ENCODE measurements around the gene C9.
"Not testable (repeated sequence)": the region's sequence is repeated elsewhere in the genome, so short reads cannot be mapped to it uniquely, and the experiment has no call there.

C9 gene

GRCh38 chr5:39323542-39323941 lies 40.8 kb downstream of the C9 start:
- DNase-seq (ENCODE audit: extremely low read depth, insufficient read length): no peak
- Histone ChIP-seq H3K36me3 (ENCODE audit: control insufficient read depth, insufficient read depth, low read length) (no peaks in the 10 kb centered on the region), H3K27me3 (replicated peaks; ENCODE audit: control insufficient read depth, insufficient read depth, low read length) (no peaks in the 10 kb centered on the region), H3K4me3 (replicated peaks; ENCODE audit: low read depth, low read length) (no peak overlapping the region)
- no peak for TF ChIP-seq CTCF (IDR thresholded peaks at IDR 0.05; ENCODE audit: insufficient read depth, low read length, poor library complexity, severe bottlenecking)

- no peaks in the 10 kb centered on the region for H3K27me3 ChIP-seq (replicated peaks; ENCODE audit: control insufficient read depth, insufficient read depth, low read length)
- no peak for DNase-seq (ENCODE audit: extremely low read depth, insufficient read length)
- no peak overlapping the region for H3K4me3 ChIP-seq (replicated peaks; ENCODE audit: low read depth, low read length)
- no peak for TF ChIP-seq CTCF (IDR thresholded peaks at IDR 0.05; ENCODE audit: insufficient read depth, low read length, poor library complexity, severe bottlenecking)
- no peaks in the 10 kb centered on the region for H3K36me3 ChIP-seq (ENCODE audit: control insufficient read depth, insufficient read depth, low read length)
Observed at GRCh38 chr5:39319395-39319794, 44.9 kb downstream of the C9 start.

GRCh38 chr5:39316464-39316863 lies 47.8 kb downstream of the C9 start:
- H3K4me3 ChIP-seq (replicated peaks; ENCODE audit: low read depth, low read length); H3K27me3 ChIP-seq (replicated peaks; ENCODE audit: control insufficient read depth, insufficient read depth, low read length); DNase-seq (ENCODE audit: extremely low read depth, insufficient read length); H3K36me3 ChIP-seq (ENCODE audit: control insufficient read depth, insufficient read depth, low read length): not testable (repeated sequence)

DNA sequence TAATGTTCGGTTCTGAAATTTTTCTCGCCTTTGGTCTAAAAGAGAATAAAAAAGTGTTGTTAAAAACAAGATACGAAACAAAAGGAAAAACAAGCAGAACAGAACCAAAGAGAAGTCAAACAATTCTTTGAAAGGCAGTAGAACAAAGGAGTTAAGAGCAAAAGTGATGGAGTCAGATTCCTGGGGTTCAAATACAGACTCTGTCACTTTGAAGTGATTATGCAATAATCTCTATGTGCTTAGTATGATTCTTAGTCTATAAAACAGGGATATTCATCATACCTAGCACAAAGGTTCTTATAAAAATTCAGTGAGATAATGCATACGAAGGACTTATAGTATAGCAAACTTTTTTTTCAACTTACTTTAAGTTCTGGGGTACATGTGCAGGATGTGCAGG lies 48.3 kb downstream of the C9 start:
- TF ChIP-seq CTCF (IDR thresholded peaks at IDR 0.05; ENCODE audit: insufficient read depth, low read length, poor library complexity, severe bottlenecking): no peak
- H3K4me3 ChIP-seq (replicated peaks; ENCODE audit: low read depth, low read length): no peak overlapping the region
- no peaks in the 10 kb centered on the region for H3K36me3 ChIP-seq (ENCODE audit: control insufficient read depth, insufficient read depth, low read length)
- no peak for DNase-seq (ENCODE audit: extremely low read depth, insufficient read length)
- no peaks in the 10 kb centered on the region; the same call in 1 of the 2 replicates for H3K27me3 ChIP-seq (replicated peaks; ENCODE audit: control insufficient read depth, insufficient read depth, low read length)

DNA sequence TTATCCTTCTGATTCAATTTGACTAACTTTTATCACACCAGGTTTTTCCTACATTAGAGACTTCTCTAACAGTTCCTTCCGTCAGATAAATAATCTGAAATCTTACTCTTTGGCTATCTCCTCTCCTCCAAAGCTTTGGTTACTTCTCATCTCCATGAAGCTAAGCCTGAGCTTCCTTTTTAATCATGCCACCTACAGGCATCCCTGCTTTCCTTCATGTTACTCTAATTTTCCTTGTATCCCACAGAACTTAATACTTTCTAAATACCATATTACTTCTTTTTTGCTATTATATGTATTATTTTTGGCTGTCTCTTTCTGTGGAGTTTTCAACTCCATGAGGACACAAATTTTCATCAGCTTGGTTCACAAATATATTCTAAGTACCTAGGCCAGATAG lies 49.7 kb downstream of the C9 start:
- Histone ChIP-seq H3K4me3 (replicated peaks; ENCODE audit: low read depth, low read length) (no peak overlapping the region), H3K27me3 (replicated peaks; ENCODE audit: control insufficient read depth, insufficient read depth, low read length) (no peaks in the 10 kb centered on the region; the same call in 1 of the 2 replicates), H3K36me3 (ENCODE audit: control insufficient read depth, insufficient read depth, low read length) (no peaks in the 10 kb centered on the region)
- TF ChIP-seq CTCF (IDR thresholded peaks at IDR 0.05; ENCODE audit: insufficient read depth, low read length, poor library complexity, severe bottlenecking): no peak
- no peak for DNase-seq (ENCODE audit: extremely low read depth, insufficient read length)

DNA sequence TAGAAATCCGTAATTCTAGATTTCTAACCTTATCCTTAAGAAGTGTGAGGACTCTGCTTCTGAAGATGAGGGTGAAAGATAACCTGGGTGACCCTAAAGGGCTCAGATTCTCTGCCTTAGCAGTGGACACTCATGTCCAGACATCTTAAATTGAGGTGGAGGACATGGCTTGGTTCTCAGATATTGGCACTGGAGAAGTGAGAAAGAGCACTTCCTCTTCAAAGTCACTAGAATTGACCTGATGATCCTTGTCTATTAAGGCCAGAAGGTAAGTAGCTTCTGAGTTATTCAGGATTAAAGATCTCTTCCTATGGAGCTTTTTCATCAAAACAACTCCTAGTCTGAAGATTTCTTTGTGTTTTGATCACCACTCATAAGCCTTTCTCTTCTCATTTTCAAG lies 54.8 kb downstream of the C9 start:
- no peak for DNase-seq (ENCODE audit: extremely low read depth, insufficient read length)
- no peaks in the 10 kb centered on the region; the same call in 1 of the 2 replicates for H3K27me3 ChIP-seq (replicated peaks; ENCODE audit: control insufficient read depth, insufficient read depth, low read length)
- no peak overlapping the region for H3K4me3 ChIP-seq (replicated peaks; ENCODE audit: low read depth, low read length)
- H3K36me3 ChIP-seq (ENCODE audit: control insufficient read depth, insufficient read depth, low read length): no peaks in the 10 kb centered on the region
- TF ChIP-seq CTCF (IDR thresholded peaks at IDR 0.05; ENCODE audit: insufficient read depth, low read length, poor library complexity, severe bottlenecking): no peak

All from GM06990 (cell line).